SK-N-SH treated with all-trans-retinoic acid at 6 μM for 48 hours (cell line): ENCODE results near the gene CFAP100.

Source experiments
- ATAC-seq: fragments of 200-7000 bp; cut with Tn5 transposase; 3 replicates; pipeline ENCODE4 v1.9.1; 2020; ENCODE audit warnings: mild to moderate bottlenecking, moderate library complexity
- ARNTL ChIP-seq: fragments of 450-650 bp; formaldehyde crosslinking; IDR thresholded peaks from 2 replicates; pipeline ENCODE4 v1.5.0; 2020; ENCODE audit warnings: low read depth, mild to moderate bottlenecking, moderate library complexity, borderline replicate concordance
- BACH2 ChIP-seq: fragments of 250-450 bp; sonication (Bioruptor Pico); IDR thresholded peaks from 2 replicates; pipeline ENCODE4 v1.9.0; 2021; ENCODE audit warnings: mild to moderate bottlenecking, borderline replicate concordance
- CREB5 ChIP-seq: fragments of 250-450 bp; sonication (Bioruptor Pico); IDR thresholded peaks from 2 replicates; pipeline ENCODE4 v1.5.1; 2020; ENCODE audit warnings: low read depth, mild to moderate bottlenecking, moderate library complexity
- CSDC2 ChIP-seq: fragments of 250-450 bp; sonication (Bioruptor Pico); IDR thresholded peaks from 2 replicates; pipeline ENCODE4 v1.5.0; 2020; ENCODE audit warnings: mild to moderate bottlenecking, moderate library complexity
- ESRRG ChIP-seq: fragments of 250-450 bp; sonication (Bioruptor Pico); IDR thresholded peaks from 2 replicates; pipeline ENCODE4 v1.6.1; 2021; ENCODE audit warnings: mild to moderate bottlenecking
- GLIS3 ChIP-seq: fragments of 250-450 bp; sonication (Bioruptor Pico); IDR thresholded peaks from 2 replicates; pipeline ENCODE4 v1.5.0; 2020; ENCODE audit warnings: mild to moderate bottlenecking, moderate library complexity
- ISL1 ChIP-seq: fragments of 250-450 bp; sonication (Bioruptor Pico); IDR thresholded peaks from 2 replicates; pipeline ENCODE4 v2.1.2; 2022; ENCODE audit warnings: mild to moderate bottlenecking, moderate library complexity
- OSR1 ChIP-seq: fragments of 250-450 bp; sonication (Bioruptor Pico); IDR thresholded peaks from 2 replicates; pipeline ENCODE4 v1.8.0; 2022; ENCODE audit warnings: moderate library complexity, mild to moderate bottlenecking, inconsistent platforms
- PATZ1 ChIP-seq: fragments of 250-450 bp; sonication (Bioruptor Pico); IDR thresholded peaks from 2 replicates; pipeline ENCODE4 v1.8.0; 2020; ENCODE audit warnings: mild to moderate bottlenecking, moderate library complexity, borderline replicate concordance
- POU6F1 ChIP-seq: fragments of 250-450 bp; sonication (Bioruptor Pico); IDR thresholded peaks from 2 replicates; pipeline ENCODE4 v1.8.0; 2021; ENCODE audit warnings: low read depth, mild to moderate bottlenecking, moderate library complexity, borderline replicate concordance
- PPARA ChIP-seq: fragments of 250-450 bp; sonication (Bioruptor Pico); IDR thresholded peaks from 2 replicates; pipeline ENCODE4 v1.5.0; 2020; ENCODE audit warnings: mild to moderate bottlenecking, borderline replicate concordance
- RARB ChIP-seq: fragments of 250-450 bp; sonication (Bioruptor Pico); IDR thresholded peaks from 2 replicates; pipeline ENCODE4 v1.8.0; 2021; ENCODE audit warnings: mild to moderate bottlenecking, moderate library complexity
- SNAI2 ChIP-seq: fragments of 250-450 bp; sonication (Bioruptor Pico); IDR thresholded peaks from 2 replicates; pipeline ENCODE4 v1.5.0; 2020; ENCODE audit warnings: mild to moderate bottlenecking, moderate library complexity
- TOX ChIP-seq: fragments of 250-450 bp; sonication (Bioruptor Pico); IDR thresholded peaks from 2 replicates; pipeline ENCODE4 v1.8.0; 2021; ENCODE audit warnings: mild to moderate bottlenecking, moderate library complexity, borderline replicate concordance
- TSHZ2 ChIP-seq: fragments of 250-450 bp; sonication (Bioruptor Pico); IDR thresholded peaks from 2 replicates; pipeline ENCODE4 v1.5.0; 2020; ENCODE audit warnings: mild to moderate bottlenecking, moderate library complexity
- ZC3H10 ChIP-seq: fragments of 250-450 bp; sonication (Bioruptor Pico); IDR thresholded peaks from 2 replicates; pipeline ENCODE4 v1.5.1; 2021; ENCODE audit warnings: mild to moderate bottlenecking, moderate library complexity
- ZFP3 ChIP-seq: fragments of 250-450 bp; sonication (Bioruptor Pico); IDR thresholded peaks from 2 replicates; pipeline ENCODE4 v1.5.0; 2020; ENCODE audit warnings: mild to moderate bottlenecking, moderate library complexity
- ZFP30 ChIP-seq: fragments of 450-650 bp; formaldehyde crosslinking; IDR thresholded peaks from 2 replicates; pipeline ENCODE4 v1.5.0; 2022; ENCODE audit warnings: mild to moderate bottlenecking, moderate library complexity
- ZNF565 ChIP-seq: fragments of 450-650 bp; formaldehyde crosslinking; conservative IDR thresholded peaks from 2 replicates; pipeline ENCODE4 v1.5.0; 2020; ENCODE audit warnings: low read depth, mild to moderate bottlenecking, moderate library complexity
- ZNF70 ChIP-seq: fragments of 450-650 bp; formaldehyde crosslinking; IDR thresholded peaks from 2 replicates; pipeline ENCODE4 v1.5.0; 2020; ENCODE audit warnings: mild to moderate bottlenecking, moderate library complexity
- ZNF8 ChIP-seq: fragments of 450-650 bp; formaldehyde crosslinking; IDR thresholded peaks from 2 replicates; pipeline ENCODE4 v1.5.0; 2020; ENCODE audit warnings: mild to moderate bottlenecking, moderate library complexity

CFAP100 gene

GRCh38 chr3:126390751-126391150 lies 4.0 kb upstream of the CFAP100 start:
- no peak for ATAC-seq
- TF ChIP-seq SNAI2 (CRISPR knock-in tag) (no peak), CREB5 (CRISPR knock-in tag) (no peak), ISL1 (CRISPR knock-in tag) (no peak), ZC3H10 (CRISPR knock-in tag) (no peak), BACH2 (CRISPR knock-in tag) (no peak), POU6F1 (CRISPR knock-in tag) (no peak), OSR1 (CRISPR knock-in tag) (no peak), ZFP3 (no peak), ZNF565 (CRISPR knock-in tag) (no peak), ZNF70 (CRISPR knock-in tag) (no peak), GLIS3 (CRISPR knock-in tag) (no peak), ARNTL (no peak), PATZ1 (no peak), ESRRG (CRISPR knock-in tag) (no peak)

GRCh38 chr3:126391631-126392030 lies 3.1 kb upstream of the CFAP100 start:
- no peak for TF ChIP-seq PPARA (CRISPR knock-in tag)
- no peak for TF ChIP-seq ZNF70 (CRISPR knock-in tag)
- TF ChIP-seq ZNF8 (CRISPR knock-in tag), result no peak
- TF ChIP-seq RARB (CRISPR knock-in tag), result no peak
- no peak for TF ChIP-seq TOX (CRISPR knock-in tag)
- TF ChIP-seq GLIS3 (CRISPR knock-in tag), result no peak
- TF ChIP-seq ESRRG (CRISPR knock-in tag), result no peak
- TF ChIP-seq CREB5 (CRISPR knock-in tag), result no peak
- no peak for TF ChIP-seq OSR1 (CRISPR knock-in tag)
- no peak for TF ChIP-seq POU6F1 (CRISPR knock-in tag)
- TF ChIP-seq PATZ1, result no peak
- TF ChIP-seq SNAI2 (CRISPR knock-in tag), result no peak
- no peak for TF ChIP-seq BACH2 (CRISPR knock-in tag)
- no peak for TF ChIP-seq ZFP3
- TF ChIP-seq CSDC2 (CRISPR knock-in tag), result no peak
- TF ChIP-seq ZFP30, result no peak
- no peak for TF ChIP-seq TSHZ2 (CRISPR knock-in tag)
- TF ChIP-seq ISL1 (CRISPR knock-in tag), result no peak
- TF ChIP-seq ZNF565 (CRISPR knock-in tag), result no peak
- TF ChIP-seq, all 23 proteins: peak for 0
- no peak for ATAC-seq
